Activated CD4-positive, alpha-beta T cell treated with anti-CD3 and anti-CD28 coated beads for 24 hours (primary cell): ENCODE measurements around the gene EEFSEC.

Experiments
- DNase-seq, 2 donors: peaks; one replicate each; pipeline ENCODE4 v3.0.0-alpha.2; 2020; ENCODE audit warnings: low read depth in 2 of 2

The EEFSEC gene

DNA sequence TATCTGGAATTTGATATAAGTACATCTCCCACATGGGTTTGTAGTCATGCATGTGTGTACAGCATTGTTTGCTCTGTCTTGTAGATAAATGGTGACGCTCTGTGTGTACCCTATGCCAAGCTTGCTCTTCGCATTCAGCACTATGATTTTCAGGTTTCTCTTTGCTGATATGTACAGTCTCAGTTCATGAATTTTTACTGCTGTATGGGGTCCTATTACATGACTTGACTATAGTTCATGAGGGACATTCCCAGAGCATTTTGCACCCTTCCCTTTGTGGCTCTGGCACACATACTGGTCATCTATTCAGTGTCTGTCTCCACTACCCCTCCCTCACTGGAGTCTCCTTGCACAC is 132.7 kb downstream of the EEFSEC start:
- no peak for DNase-seq

DNA sequence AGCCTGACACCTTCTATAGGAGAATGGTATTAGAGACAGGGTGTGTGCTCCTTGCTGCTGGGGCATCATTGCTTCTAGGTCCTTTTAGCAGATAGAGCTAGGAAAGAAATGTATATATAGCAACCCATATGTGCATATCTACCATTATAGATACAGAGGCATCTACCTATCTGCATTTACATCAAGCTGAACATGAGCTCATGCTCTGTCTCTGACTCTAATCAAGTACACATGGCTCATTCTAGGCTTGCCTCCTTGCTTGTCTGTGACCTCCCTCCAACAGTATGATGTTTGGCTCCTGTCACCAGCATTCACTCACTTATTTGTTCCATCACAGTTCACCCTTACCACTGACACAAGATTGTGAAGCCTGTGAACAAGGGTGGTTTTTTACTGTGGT is 133.4 kb downstream of the EEFSEC start:
- no peak for DNase-seq

DNA sequence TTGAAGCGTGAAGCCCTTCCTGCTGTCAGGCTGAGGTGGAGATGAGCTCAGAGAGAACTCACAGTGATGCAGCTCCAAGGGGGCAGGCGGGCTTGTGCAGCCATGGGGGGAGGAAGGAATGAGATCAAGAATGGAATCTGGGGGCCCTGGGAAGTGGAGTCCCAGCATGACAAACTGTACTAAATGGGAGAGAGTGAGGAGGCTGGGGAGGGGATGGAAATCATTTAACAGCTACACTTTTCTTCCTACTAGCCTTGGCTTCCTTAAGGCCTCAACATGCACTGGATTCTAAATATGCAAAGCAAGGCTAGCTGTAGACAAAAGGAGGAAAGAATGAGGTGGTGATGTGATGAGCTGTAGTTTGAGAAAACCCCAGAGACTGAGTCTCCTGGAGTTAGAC is 133.9 kb downstream of the EEFSEC start:
- DNase-seq = no peak

DNA sequence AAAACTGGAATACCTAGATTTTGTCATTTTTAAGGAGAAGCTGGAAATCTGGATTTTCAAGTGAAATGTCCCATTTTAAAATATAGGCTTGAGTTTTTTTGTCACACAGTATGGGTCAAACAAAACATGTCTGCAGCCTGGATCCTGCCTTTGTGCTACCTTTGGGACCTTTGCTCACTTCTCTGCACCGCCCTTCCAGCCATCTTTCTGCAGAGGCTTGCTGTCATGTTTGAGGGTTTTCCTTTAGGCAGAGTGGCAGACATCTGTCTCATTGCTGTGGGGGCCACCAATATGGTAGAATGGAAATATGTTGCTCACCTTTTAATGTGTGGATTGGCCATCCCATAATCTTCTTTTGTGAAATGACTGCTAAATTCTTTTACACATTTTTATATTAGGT is 136.3 kb downstream of the EEFSEC start:
- no peak for DNase-seq

DNA sequence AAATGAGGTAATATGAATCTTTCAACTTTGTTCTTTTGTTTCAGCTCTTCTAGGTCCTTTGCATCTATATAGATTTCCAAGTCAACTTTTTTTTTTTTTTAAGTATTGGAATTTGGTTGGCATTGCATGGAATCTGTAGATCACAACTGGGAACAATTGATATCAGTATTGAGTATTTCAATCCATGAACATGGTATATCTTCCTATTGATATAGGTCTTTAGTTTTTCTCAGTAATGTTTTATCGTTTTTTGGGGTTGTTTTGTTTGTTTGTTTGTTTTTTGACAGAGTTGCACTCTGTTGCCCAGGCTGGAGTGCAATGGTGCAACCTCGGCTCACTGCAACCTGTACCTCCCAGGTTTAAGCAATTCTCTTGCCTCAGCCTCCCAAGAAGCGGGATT is 137.2 kb downstream of the EEFSEC start:
- DNase-seq = no peak

DNA sequence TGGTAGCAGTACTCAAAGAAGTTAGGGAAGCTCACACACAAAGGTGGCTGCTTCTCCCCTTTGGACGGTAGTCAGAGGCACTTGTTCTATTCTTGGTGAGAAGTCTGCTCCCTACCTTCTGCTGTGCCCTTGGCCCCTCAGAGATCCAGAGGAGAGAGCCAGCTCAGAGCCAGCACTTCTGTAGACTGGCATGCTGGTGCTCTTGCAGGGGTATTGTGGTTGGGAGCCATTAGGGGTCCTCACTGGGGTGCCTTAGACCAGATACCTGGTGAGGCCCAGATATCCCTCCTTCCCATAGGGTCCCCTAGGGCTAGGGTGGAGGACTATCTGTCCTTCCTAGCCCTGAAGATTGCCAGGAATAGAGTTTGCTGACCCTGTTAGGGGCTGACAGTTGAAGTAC is 140.6 kb downstream of the EEFSEC start:
- no peak for DNase-seq

DNA sequence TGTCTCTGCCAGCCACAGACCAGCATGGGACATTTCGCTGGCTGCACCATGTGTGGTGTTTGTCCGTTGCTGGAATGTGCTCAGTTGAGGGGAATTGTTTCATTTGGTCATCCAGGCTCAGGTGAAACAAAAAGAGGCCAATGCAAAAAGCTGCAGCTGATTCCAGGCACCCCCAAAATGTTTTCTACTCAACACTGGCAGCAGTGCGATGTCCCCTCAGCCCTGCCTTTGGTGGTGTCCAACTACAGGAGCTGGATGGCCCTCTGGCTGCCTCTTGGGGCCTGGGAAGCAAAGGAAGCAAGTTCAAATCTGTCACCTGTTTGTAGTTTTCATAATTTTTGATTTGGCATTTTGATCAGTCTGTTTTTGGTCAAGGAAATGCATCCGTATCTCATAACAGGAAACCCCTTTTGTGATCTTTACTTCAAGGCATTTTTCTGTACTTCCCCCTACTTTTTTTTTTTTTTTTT is 141.8 kb downstream of the EEFSEC start:
- no peak for DNase-seq

DNA sequence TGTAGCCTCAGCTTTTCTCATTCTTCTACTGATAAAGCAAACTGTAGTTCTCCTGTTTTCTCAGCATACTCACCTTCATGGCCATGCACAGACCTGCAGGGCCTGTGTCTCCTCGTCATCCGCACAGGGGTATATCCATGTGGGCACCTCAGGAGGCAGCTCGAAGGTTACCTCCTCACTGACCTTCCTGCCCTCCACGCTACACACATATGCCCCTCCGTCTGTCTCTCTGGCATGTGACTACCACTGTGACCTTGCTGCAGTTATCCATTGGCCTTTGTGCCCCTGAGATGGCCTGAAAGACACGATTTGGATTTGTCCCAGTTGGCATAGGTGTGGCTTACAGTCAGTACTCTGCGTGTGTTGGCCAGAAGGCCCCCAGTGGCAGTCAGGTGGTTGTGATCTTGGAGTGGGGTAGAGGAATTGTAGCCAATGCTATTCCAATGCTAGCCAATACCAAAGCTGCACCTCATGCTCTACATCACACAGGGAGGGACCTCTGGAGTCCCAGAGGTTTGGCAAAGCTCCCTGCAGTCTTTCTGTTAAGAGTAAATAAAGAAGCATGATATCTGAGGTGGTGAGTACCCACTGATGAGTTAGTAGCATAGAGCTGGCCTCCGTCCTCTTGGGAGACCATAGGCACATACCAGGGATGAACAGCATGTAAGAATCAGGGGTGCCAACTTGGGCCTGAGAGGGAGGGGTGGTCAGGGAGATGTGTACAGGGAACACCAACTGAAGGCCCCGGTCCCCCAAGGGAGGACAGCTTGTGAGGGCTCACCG is 143.4 kb downstream of the EEFSEC start:
- DNase-seq = no peak

DNA sequence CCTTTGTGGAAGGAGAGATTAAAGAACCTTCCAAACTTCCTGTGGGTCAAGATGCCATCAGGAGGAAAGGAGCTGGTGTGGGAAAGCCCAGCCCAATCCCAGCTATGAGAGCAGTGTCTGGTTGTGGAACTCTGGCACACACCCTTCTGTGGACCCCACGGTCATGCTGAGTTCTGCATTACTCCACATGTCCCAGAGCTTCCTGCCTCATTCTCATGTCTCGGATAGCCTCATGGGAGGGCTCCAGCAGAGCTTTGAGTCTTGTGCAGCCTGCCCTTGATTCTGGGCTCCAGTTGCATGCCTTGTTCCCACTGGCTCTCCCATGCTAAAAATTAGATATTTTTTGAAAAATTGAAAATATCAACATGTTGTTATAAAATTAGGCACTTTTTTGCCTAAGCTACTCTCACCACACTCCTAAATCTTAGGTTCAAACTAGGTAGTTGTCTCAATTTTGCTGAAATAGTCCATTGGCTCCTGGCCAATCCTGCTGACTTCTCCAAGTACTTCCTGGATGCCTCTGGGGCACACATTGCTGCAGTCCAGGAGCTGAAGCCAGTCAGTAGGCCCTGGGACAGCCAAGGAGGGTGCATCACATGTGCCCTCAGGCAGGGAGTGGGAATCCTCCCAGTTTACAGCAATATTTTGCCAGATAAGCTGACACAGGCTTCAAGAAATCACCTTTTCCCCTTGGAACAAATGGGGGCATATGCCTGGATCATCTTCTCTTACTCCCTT is 144.3 kb downstream of the EEFSEC start:
- no peak for DNase-seq

DNA sequence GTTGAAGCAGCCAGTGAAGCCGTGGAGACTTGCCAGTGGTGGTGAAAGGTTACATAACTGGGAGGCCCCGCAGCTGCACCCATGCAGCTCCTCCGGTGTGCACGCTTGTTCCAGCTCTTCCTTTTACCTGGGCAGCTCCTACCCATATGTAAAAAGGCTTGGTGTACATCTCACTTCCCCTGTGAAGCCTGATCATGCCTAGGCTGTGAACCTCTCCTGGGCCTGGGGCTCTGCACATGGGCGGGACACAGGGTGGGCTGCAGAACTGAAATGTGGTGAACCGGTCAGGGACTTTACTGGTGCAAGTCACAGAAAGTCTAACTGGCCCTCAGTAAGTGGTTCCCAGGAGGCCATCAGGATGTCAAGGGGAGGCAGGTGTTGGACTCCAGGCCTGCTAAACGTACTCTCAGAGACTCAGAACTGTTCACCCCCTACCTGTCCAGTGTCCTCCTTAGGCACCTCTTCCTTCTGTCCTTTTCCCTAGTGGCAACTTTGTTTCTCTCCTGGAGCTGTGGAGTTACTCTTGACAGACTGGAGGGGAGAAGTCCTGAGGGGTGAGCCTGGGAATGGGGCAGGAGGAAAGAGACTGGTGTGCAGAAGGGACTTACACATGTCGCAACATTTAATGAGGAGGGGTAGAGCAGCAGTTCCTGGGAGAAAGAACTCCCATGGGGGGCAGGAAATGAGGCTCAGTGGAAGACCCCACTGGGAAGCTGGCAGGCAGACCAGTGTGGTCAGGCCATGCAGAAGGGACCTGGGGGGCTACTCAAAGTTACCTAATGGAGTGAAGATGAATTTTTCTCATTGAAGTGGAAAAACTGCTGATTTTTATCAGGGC is 148.1 kb downstream of the EEFSEC start:
- no peak for DNase-seq

DNA sequence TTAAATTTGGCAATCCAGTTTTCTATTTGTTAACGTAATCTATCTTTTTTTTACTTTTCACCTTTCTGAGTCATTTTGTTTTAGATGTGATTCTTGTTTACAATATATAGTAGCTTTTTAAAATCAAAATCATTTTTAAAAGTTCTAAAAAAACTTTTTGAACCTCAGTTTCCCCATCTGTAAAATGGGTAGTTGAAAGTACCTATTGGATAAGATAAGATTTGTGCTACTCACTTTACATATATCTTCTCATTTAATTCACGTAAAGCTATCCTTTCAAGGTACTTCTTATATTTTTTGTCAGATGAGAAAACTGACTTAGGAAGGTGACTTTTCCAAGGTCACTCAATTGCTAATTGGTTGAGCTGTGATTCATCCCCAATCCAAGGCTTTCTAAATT is 153.2 kb downstream of the EEFSEC start:
- no peak for DNase-seq

DNA sequence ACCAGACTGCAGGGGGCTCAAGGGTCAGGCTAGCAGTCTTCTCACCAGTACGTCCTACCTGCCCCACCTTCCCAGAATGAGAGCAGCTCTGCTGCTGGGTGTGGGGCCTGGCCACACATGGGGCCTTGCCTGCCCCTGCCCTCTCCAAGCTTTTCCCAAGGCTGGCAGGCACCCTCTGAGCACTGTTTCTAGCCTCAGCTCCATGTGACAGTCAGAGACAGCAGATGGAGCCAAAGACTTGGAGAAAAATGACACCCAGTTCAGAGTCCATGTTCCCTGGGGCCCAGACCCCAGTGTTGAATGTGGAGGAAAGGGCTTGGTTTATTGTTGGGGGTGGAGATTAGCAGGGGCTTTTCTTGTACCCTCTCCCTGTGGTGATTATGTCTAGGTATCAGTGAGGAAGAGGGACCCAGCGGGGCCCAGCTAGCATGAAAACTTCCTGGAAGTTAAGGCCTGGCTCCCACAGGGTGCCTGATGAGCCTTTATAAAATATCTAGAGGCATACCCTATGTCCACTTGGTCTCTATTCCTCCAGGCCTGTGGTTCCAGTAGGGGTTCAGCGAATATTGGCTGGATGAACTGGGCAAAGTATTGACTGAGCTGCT is 153.8 kb downstream of the EEFSEC start:
- DNase-seq = no peak

DNA sequence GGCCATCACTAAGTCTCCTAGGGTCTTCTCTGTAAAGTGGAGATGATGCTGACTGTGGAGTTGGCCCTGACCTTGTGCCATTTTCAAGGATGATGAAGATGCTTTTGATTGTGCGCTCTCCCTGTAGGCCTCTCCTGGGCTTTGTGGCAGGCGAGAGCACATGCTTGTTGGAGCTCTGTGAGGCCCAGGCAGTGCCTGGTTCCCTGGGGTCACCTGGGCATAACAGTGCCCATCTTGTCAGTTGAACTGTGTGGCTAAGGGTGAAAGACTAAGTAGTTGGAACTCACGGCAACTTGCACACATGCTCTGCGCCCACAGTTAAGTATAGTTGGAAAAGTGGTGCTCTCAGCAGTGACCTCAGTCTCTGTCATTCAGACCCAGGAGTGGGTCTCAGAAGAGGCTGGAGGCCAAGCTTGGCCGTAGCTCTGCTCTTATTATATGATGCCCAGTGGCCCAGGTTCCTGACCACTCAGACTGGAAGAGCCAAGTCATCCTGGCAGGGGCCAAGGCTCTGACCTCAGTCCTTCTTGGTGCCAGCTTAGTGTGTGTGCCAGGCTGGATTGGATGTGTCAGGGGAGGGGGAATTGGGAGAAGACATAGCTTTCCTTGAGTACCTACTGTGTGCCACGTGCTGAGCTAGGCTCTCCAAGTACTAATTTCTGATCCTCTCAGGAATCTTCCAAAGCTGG is 154.6 kb downstream of the EEFSEC start:
- DNase-seq = no peak

DNA sequence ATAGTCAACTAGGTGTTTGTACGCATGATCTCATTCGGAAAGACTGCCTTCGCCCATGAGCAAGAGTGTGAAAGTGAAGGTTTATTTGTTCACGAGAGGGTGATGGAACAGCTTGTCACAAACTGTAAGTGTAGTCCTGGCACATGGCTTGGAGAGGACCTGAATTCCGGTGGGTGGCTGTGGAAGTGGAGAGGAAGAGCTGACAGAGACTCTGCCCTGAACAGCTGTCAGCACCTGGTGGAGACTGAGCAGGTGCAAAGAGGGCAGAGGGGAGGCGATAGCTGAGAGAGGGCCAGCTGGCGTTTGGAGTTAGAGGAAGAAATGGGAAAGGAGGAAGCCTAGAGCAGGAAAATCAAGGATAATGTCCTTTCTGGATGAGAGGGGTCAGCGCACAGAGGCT is 155.7 kb downstream of the EEFSEC start:
- no peak for DNase-seq

DNA sequence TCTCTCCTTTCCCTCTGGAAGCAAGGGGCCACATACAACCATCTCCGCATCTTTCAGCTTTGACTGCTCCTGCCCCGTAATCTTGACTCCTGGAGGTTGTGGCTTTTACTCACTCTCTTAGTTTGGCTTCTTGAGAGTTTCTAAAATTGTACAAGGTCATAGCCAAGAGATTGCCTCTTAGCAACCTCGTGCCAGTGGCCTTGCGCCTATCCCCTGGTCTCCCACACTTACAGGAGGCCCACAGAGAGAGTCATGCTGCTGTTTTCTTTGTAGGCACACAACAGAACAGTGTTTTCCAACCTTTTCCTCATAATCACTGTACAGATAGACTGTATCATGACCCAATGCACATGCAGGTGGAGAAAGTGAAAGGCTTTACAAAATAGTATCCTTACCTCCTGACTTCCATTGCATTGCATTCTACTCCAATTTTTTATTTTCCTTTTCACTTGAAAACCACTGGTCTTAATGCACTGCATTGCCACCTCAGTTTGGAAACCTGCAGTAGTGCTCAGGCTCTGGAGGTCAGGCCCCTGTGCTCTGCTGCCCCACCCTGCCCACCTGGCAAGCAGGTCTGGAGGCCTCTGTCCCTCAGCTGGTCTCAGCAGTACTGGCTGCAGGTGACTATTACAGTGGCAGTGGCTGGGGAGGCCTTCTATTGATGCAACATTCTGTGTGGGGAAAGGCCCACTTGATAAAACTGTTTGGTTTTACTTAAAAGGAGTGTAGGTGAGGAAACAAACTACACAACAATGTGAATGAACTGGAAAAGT is 157.2 kb downstream of the EEFSEC start:
- DNase-seq = no peak

DNA sequence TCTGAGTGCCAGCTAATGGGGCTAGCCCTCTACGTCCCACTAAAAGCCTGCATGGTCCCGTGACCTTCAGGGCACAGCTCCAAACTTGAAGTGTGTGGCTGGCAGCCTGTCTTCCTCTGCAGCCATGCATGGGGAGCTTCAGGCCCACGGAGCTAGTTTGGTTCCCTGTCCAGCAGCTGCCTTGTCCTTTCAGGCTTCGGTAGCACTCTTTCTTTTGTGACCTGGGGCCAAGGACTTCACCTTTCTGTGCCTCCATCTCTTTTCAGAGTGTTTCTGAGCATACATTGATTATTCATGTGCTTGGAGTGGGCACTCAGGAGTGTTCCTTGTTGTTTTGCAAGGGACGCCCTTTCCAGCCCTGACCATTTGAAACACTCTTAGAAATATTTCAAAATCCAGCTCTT is 158.2 kb downstream of the EEFSEC start:
- DNase-seq = no peak

DNA sequence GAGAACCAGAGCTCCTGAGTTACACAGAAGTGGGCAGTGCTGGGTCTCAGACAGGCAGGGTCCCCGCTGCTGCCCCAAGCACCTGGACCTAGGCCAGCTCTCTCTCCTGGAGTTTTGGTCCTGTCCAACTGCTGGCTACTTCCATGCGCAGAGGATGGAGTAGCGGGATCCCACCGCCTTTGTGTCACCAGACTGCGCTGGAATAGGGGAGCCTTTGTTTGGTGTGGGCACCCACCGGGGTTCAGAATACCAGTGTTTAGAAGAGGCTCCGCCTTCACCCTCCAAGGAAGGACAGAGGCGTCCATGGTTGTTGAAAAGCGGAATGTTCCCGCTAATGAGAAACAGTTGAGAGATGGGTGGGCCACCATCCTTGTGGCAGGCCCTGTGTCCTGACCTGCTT is 159.0 kb downstream of the EEFSEC start:
- no peak for DNase-seq

DNA sequence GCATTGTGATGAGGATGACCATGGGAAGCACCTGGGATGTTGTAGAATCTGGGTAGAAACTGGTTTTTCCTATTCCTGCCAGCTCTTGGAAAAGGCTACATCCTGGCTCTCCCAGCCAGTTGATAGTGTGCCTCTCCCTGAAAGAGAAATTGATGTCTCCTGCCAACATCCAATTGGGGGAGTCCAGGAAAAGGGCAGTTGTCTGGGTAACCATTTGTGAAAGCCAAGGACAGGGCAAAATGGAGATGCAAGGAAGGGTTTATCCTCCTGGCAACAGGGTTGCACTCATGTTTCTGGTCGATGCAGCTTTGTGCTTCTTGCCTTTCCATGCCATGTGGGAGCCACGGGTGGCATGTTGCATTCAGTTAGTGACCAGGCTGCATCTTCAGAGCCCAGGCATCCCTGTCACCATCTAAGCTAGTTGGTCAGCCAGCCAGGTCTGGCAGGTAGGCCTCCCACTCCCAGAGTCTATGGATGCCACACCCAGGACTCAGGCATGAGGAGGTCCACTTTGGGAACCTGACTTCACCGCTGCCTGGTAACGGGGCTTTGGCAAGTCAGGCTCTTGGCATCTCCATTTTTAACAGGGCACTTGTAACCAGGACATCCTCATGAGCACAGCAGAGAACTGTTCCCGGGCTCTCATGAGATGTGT is 159.9 kb downstream of the EEFSEC start:
- no peak for DNase-seq

DNA sequence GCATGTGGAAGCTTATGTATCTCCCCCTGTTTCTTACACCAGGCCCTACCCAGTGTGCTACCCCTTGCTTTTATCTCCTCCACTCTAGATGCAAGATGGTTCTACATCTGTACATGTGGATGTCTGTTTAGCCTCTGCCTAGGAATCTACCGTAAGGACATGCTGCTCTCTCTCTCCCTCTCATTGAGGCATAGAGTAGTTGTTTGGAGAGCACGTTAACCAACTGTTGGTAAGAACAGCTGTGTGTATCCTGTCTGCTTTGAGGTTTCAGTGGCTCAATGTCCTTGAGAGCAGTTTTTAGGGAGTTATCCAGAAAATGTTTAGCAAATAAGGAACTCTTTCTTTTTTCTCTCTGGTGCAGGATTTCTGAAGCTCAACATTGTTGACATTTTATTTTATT is 160.7 kb downstream of the EEFSEC start:
- DNase-seq = no peak

DNA sequence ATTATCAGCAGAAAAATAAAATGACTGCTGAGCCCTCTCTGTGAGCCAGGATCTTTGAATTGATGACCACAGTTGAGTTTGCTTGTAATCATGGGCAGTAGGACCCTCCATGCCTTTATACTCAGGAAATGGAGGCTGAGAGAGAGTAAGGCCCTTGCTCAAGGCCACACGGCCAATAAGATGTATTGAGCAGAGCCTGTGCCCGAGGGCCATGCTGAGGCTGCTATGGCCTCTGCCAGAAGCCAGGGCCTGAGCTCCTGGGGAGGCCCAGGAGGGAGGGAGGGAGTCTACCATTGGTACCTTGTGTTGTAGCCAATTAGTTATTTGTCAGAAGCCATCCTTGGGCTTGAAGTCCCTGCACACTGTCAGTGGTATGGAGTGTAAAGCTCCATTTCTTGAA is 162.0 kb downstream of the EEFSEC start:
- no peak for DNase-seq
